ENCODE data around the gene PITPNM3. TPM values are rescaled to one million over a fixed set of nuclear protein-coding genes. Genes with fewer than 3 reads are reported as not detected.

The PITPNM3 gene
- total and polyA plus RNA-seq, 2 of the 13 experiments (the other 11 are each of a cell fraction or from before 2014, with no cell fraction given): 0.13 to 0.29 TPM

- CTCF ChIA-PET (ENCODE audit: low intra/inter-chr PET ratio, low total read pairs): no interaction called here
- DNase-seq (ENCODE audit: low spot score) (no peak), FAIRE-seq (no peak), ATAC-seq (no peak)
- Histone ChIP-seq H3K9me3 (ENCODE audit: low read length) (no peaks in the 10 kb centered on the region), H3K36me3 (replicated peaks in 1 of 2; ENCODE audit: control insufficient read depth in 1 of 2, insufficient read depth in 2 of 2, low read length in 2 of 2) (peaks cover 5 to 10% of the 10 kb centered on the region in 2 experiments; a peak in 4 of 5 replicates), H2AFZ (ENCODE audit: low read length) (no peak overlapping the region), H3K4me2 (ENCODE audit: low read depth, low read length) (no peak overlapping the region), H3K27me3 (ENCODE audit: control insufficient read depth in 1 of 2, insufficient read depth in 2 of 2, low read length in 2 of 2) (no peaks in the 10 kb centered on the region; a peak in 1 of 5 replicates), H4K20me1 (ENCODE audit: insufficient read depth, low read length) (no peaks in the 10 kb centered on the region), H3K4me1 (ENCODE audit: insufficient read depth, low read length) (no peaks in the 10 kb centered on the region), H3K79me2 (ENCODE audit: insufficient read depth, low read length) (no peaks in the 10 kb centered on the region), H3K4me3 (replicated peaks in 1 of 3; ENCODE audit: insufficient read depth in 1 of 3, low read depth in 2 of 3, low read length in 3 of 3) (no peak overlapping the region), H3K9ac (ENCODE audit: insufficient read depth, low read depth, low read length) (no peak overlapping the region), H3K27ac (ENCODE audit: extremely low read length, insufficient read depth, low read length) (no peak overlapping the region)
- POLR2A ChIA-PET: no interaction called here
- in situ Hi-C loops (cut with HindIII; ENCODE audit: extremely low pct_ligation_motif_present, low pct_unique_long_range_greater_than_20kb): no loop called here
- no TSS peak for BruUV-seq (replicated peaks)
- intact Hi-C loops (cut with micrococcal nuclease; ENCODE audit: unreplicated experiment): no loop called here
- 97% methylated on average over 13 of the region's 13 CpGs for WGBS (ENCODE audit: low lambda C conversion rate)
- TF ChIP-seq ISX (CRISPR knock-in tag; conservative IDR thresholded peaks at IDR 0.05) (no peak), ARNT (IDR thresholded peaks at IDR 0.05) (no peak), SMARCC2 (IDR thresholded peaks at IDR 0.05) (no peak), MAFK (conservative IDR thresholded peaks at IDR 0.05 in 1 of 2, IDR thresholded peaks at IDR 0.05 in 1 of 2; ENCODE audit: low read length in 2 of 2) (peak; percentile 71 to 72), E2F1 (CRISPR knock-in tag; IDR thresholded peaks at IDR 0.05) (no peak), ZNF629 (CRISPR knock-in tag; conservative IDR thresholded peaks at IDR 0.05) (peak; percentile 62), ZNF232 (CRISPR knock-in tag; IDR thresholded peaks at IDR 0.05; ENCODE audit: borderline replicate concordance) (no peak), HNRNPK (IDR thresholded peaks at IDR 0.05; ENCODE audit: low read depth, low read length, poor library complexity, severe bottlenecking) (no peak), GLMP (CRISPR knock-in tag; IDR thresholded peaks at IDR 0.05; ENCODE audit: borderline replicate concordance) (no peak), SSRP1 (CRISPR knock-in tag; IDR thresholded peaks at IDR 0.05) (no peak), ZNF318 (CRISPR knock-in tag; IDR thresholded peaks at IDR 0.05) (no peak), MAFF (IDR thresholded peaks at IDR 0.05; ENCODE audit: low read depth, low read length) (peak; percentile 60), ZNF562 (CRISPR knock-in tag; IDR thresholded peaks at IDR 0.05; ENCODE audit: borderline replicate concordance) (no peak), SNAPC2 (CRISPR knock-in tag; IDR thresholded peaks at IDR 0.05) (no peak), AKAP8 (CRISPR knock-in tag; IDR thresholded peaks at IDR 0.05) (no peak)
These were observed 17.8 kb upstream of the PITPNM3 start for GRCh38 chr17:6573982-6574686.

Measured in HepG2 (cell line).